ENCODE measurements around the gene AAK1. TPM values are rescaled to one million over a fixed set of nuclear protein-coding genes. Genes with fewer than 3 reads are reported as not detected.

Gene AAK1
- polyA plus RNA-seq, 1 donor (not counting 4 experiments of a cell fraction or from before 2014, with no cell fraction given), result 12.3 TPM

DNA sequence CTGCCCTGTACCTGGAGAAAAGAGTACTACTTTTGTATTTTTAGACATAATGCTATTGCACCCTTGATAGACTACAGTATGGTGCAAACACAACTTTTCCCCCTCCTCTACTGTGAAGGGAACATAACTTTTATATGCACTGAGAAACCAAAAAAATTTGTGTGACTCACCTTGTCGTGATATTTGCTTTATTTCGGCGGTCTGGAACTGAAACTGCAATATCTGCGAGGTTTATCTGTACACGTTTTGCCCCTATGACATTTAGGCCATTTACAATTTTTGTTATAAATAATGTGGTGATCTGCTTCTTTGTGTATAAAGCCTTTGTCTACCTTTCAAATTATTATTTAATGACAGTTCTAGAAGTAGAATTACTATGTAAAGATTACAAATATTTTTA, 34.4 kb upstream of the AAK1 start:
- H3K4me2 ChIP-seq (ENCODE audit: control insufficient read depth, extremely low read depth, insufficient read depth, low read depth, low read length), result no peak overlapping the region
- H3K4me3 ChIP-seq (ENCODE audit: control insufficient read depth in 2 of 3, extremely low read depth in 1 of 3, insufficient read depth in 2 of 3, low read depth in 1 of 3, low read length in 3 of 3), result no peak overlapping the region
- no peaks in the 10 kb centered on the region for H4K20me1 ChIP-seq (ENCODE audit: control insufficient read depth, extremely low read depth, insufficient read depth, low read length)
- H3K4me1 ChIP-seq (ENCODE audit: control insufficient read depth, extremely low read depth, insufficient read depth, low read length), result peaks cover 13% of the 10 kb centered on the region
- no peak overlapping the region for H2AFZ ChIP-seq (ENCODE audit: control insufficient read depth, low read length)
- H3K9me1 ChIP-seq (ENCODE audit: control insufficient read depth, extremely low read depth, insufficient read depth, low read length), result no peaks in the 10 kb centered on the region
- no peaks in the 10 kb centered on the region for H3K36me3 ChIP-seq (ENCODE audit: control insufficient read depth in 2 of 2, extremely low read depth in 1 of 2, insufficient read depth in 2 of 2, low read length in 2 of 2)
- dilution Hi-C loops (cut with MboI; ENCODE audit: extremely low pct_ligation_motif_present, low sequenced_read_pairs), result no loop called here
- no peaks in the 10 kb centered on the region for H3K27me3 ChIP-seq (ENCODE audit: control insufficient read depth, extremely low read depth, insufficient read depth, low read length)
- DNase-seq (ENCODE audit: low read depth, low spot score), result no peak
- H3K27ac ChIP-seq (ENCODE audit: control insufficient read depth, insufficient read depth, low read length), result no peak overlapping the region
- no peak for TF ChIP-seq EZH2 (IDR thresholded peaks at IDR 0.05; ENCODE audit: low read length)
- TF ChIP-seq, protein P1, sequence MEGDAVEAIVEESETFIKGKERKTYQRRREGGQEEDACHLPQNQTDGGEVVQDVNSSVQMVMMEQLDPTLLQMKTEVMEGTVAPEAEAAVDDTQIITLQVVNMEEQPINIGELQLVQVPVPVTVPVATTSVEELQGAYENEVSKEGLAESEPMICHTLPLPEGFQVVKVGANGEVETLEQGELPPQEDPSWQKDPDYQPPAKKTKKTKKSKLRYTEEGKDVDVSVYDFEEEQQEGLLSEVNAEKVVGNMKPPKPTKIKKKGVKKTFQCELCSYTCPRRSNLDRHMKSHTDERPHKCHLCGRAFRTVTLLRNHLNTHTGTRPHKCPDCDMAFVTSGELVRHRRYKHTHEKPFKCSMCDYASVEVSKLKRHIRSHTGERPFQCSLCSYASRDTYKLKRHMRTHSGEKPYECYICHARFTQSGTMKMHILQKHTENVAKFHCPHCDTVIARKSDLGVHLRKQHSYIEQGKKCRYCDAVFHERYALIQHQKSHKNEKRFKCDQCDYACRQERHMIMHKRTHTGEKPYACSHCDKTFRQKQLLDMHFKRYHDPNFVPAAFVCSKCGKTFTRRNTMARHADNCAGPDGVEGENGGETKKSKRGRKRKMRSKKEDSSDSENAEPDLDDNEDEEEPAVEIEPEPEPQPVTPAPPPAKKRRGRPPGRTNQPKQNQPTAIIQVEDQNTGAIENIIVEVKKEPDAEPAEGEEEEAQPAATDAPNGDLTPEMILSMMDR (optimal IDR thresholded peaks at IDR 0.05 in 1 of 3, IDR thresholded peaks at IDR 0.05 in 1 of 3, conservative IDR thresholded peaks at IDR 0.05 in 1 of 3; ENCODE audit: extremely low read depth in 1 of 3, insufficient read depth in 2 of 3, low read length in 3 of 3), result no peak
- H3K9me3 ChIP-seq (ENCODE audit: control insufficient read depth, low read depth, low read length), result no peaks in the 10 kb centered on the region
- H3K9ac ChIP-seq (ENCODE audit: control insufficient read depth, extremely low read depth, insufficient read depth, low read length), result no peak overlapping the region
- no peaks in the 10 kb centered on the region for H3K79me2 ChIP-seq (ENCODE audit: control insufficient read depth, insufficient read depth, low read length)
- FAIRE-seq, result no peak

DNA sequence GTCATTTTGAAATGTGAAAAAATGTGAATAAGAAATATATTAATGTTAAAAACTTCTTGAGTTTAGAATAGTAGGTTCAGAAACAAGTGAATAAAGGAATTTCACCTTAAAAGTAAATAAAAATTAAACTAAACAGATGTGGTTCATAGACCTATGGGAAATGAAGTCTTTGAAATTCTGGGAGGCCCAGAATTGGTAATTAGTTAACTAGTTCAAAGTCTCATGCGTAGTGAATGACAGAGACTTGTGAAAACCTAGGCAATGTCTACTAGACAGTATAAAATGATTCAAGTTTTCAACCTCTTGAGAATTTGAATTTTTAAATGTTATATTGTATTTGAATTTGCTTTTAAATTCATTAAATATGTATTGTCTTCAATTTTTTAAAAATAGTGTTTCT, 32.6 kb upstream of the AAK1 start:
- Histone ChIP-seq H2AFZ (ENCODE audit: control insufficient read depth, low read length) (no peak overlapping the region), H4K20me1 (ENCODE audit: control insufficient read depth, extremely low read depth, insufficient read depth, low read length) (no peaks in the 10 kb centered on the region), H3K27ac (ENCODE audit: control insufficient read depth, insufficient read depth, low read length) (no peak overlapping the region), H3K4me3 (ENCODE audit: control insufficient read depth in 2 of 3, extremely low read depth in 1 of 3, insufficient read depth in 2 of 3, low read depth in 1 of 3, low read length in 3 of 3) (no peak overlapping the region), H3K36me3 (ENCODE audit: control insufficient read depth in 2 of 2, extremely low read depth in 1 of 2, insufficient read depth in 2 of 2, low read length in 2 of 2) (no peaks in the 10 kb centered on the region), H3K9me1 (ENCODE audit: control insufficient read depth, extremely low read depth, insufficient read depth, low read length) (no peaks in the 10 kb centered on the region), H3K9me3 (ENCODE audit: control insufficient read depth, low read depth, low read length) (no peaks in the 10 kb centered on the region), H3K4me2 (ENCODE audit: control insufficient read depth, extremely low read depth, insufficient read depth, low read depth, low read length) (no peak overlapping the region), H3K4me1 (ENCODE audit: control insufficient read depth, extremely low read depth, insufficient read depth, low read length) (peaks cover 8% of the 10 kb centered on the region), H3K79me2 (ENCODE audit: control insufficient read depth, insufficient read depth, low read length) (no peaks in the 10 kb centered on the region), H3K9ac (ENCODE audit: control insufficient read depth, extremely low read depth, insufficient read depth, low read length) (no peak overlapping the region), H3K27me3 (ENCODE audit: control insufficient read depth, extremely low read depth, insufficient read depth, low read length) (no peaks in the 10 kb centered on the region)
- DNase-seq (ENCODE audit: low read depth, low spot score), result no peak
- dilution Hi-C loops (cut with MboI; ENCODE audit: extremely low pct_ligation_motif_present, low sequenced_read_pairs), result no loop called here
- FAIRE-seq, result no peak
- no peak for TF ChIP-seq EZH2 (IDR thresholded peaks at IDR 0.05; ENCODE audit: low read length)
- TF ChIP-seq, protein P1 (optimal IDR thresholded peaks at IDR 0.05 in 1 of 3, IDR thresholded peaks at IDR 0.05 in 1 of 3, conservative IDR thresholded peaks at IDR 0.05 in 1 of 3; ENCODE audit: extremely low read depth in 1 of 3, insufficient read depth in 2 of 3, low read length in 3 of 3), result no peak

All from keratinocyte (primary cell).